HepG2 (cell line): Measurements from ENCODE around the gene TAF12. TPM values are rescaled to one million over a fixed set of nuclear protein-coding genes. Genes with fewer than 3 reads are reported as not detected.
A peak's percentile ranks its signal among the peaks of the same experiment; 100 is the strongest.

Experiments
- GATA4 ChIP-seq: sonication (generic); IDR thresholded peaks from 2 replicates; pipeline ENCODE4 v1.6.1; 2016; ENCODE audit warnings: antibody characterized with exemption, low read depth, borderline replicate concordance
- GPN1 ChIP-seq: sonication (generic); formaldehyde crosslinking; IDR thresholded peaks from 2 replicates; pipeline ENCODE4 v1.5.1; 2020; ENCODE audit warnings: missing genetic modification reagents, borderline replicate concordance
- KLF12 ChIP-seq: sonication (generic); formaldehyde crosslinking; IDR thresholded peaks from 2 replicates; pipeline ENCODE4 v1.4.0; 2020; ENCODE audit warnings: missing genetic modification reagents, borderline replicate concordance
- NFE2 ChIP-seq: sonication (generic); formaldehyde crosslinking; IDR thresholded peaks from 2 replicates; pipeline ENCODE4 v1.4.0; 2020; ENCODE audit warnings: missing genetic modification reagents
- RFXANK ChIP-seq: IDR thresholded peaks from 2 replicates; pipeline ENCODE4 v1.6.1; 2016
- SMAD1 ChIP-seq: sonication (generic); formaldehyde crosslinking; IDR thresholded peaks from 2 replicates; pipeline ENCODE4 v1.4.0; 2020; ENCODE audit warnings: missing genetic modification reagents, low read depth, mild to moderate bottlenecking, borderline replicate concordance
- ZBTB7A ChIP-seq: sonication (generic); formaldehyde crosslinking; IDR thresholded peaks from 2 replicates; pipeline ENCODE4 v1.8.0; 2022; ENCODE audit warnings: mild to moderate bottlenecking, missing genetic modification reagents
- ZFP90 ChIP-seq: sonication (generic); formaldehyde crosslinking; IDR thresholded peaks from 2 replicates; pipeline ENCODE4 v1.8.0; 2022; ENCODE audit warnings: missing genetic modification reagents, mild to moderate bottlenecking, inconsistent platforms, borderline replicate concordance
- ZNF232 ChIP-seq: sonication (generic); formaldehyde crosslinking; IDR thresholded peaks from 2 replicates; pipeline ENCODE4 v1.4.0; 2020; ENCODE audit warnings: missing genetic modification reagents, borderline replicate concordance
- ZNF775 ChIP-seq: sonication (generic); formaldehyde crosslinking; IDR thresholded peaks from 2 replicates; pipeline ENCODE4 v1.4.0; 2020; ENCODE audit warnings: missing genetic modification reagents, mild to moderate bottlenecking, moderate library complexity, borderline replicate concordance
- ZNF780A ChIP-seq: sonication (generic); formaldehyde crosslinking; IDR thresholded peaks from 2 replicates; pipeline ENCODE4 v1.8.0; 2022; ENCODE audit warnings: mild to moderate bottlenecking, missing genetic modification reagents, moderate library complexity
- polyA plus RNA-seq, 8 experiments: library from polyadenylated mRNA; depleted of rRNA in 3 of 8; stranded (reverse) in 7 of 8; unstranded in 1 of 8; fragments of >200 nt; fragmentation: Illumina TruSeq in 4 of 8; extraction: Trizol in 4 of 8; gene quantifications; 2 replicates each; pipeline versions ENCODE4 v1.2.1 to v1.2.3, GENCODE V29; 2011 to 2016; ENCODE audit warnings: low read depth in 4 of 8, missing spikeins in 1 of 8, mixed read lengths in 1 of 8; ENCODE audit not compliant: insufficient read depth in 1 of 8
- total RNA-seq, 5 experiments: library from RNA; depleted of rRNA; stranded (reverse); fragments of >200 nt; fragmentation: Illumina TruSeq; extraction: Trizol; gene quantifications; 2 replicates each; pipeline ENCODE4 v1.2.3, GENCODE V29; 2016; ENCODE audit warnings: low read depth in 1 of 5
- TF ChIP-seq, protein P1 (sequence below): IDR thresholded peaks from 2 replicates; pipeline ENCODE4 v1.4.0; 2020; ENCODE audit warnings: mild to moderate bottlenecking, missing genetic modification reagents
- TF ChIP-seq, protein P2 (sequence below): sonication (generic); formaldehyde crosslinking; IDR thresholded peaks from 2 replicates; pipeline ENCODE4 v1.4.0; 2020; ENCODE audit warnings: missing genetic modification reagents, borderline replicate concordance
- TF ChIP-seq, protein P3 (sequence below): sonication (generic); formaldehyde crosslinking; IDR thresholded peaks from 2 replicates; pipeline ENCODE4 v1.5.1; 2020; ENCODE audit warnings: mild to moderate bottlenecking, missing genetic modification reagents, moderate library complexity
- TF ChIP-seq, protein P4 (sequence below): sonication (generic); formaldehyde crosslinking; IDR thresholded peaks from 2 replicates; pipeline ENCODE4 v1.9.0; 2021; ENCODE audit warnings: missing genetic modification reagents, borderline replicate concordance
- TF ChIP-seq, protein P5 (sequence below): sonication (generic); formaldehyde crosslinking; IDR thresholded peaks from 2 replicates; pipeline ENCODE4 v1.4.0; 2020; ENCODE audit warnings: missing genetic modification reagents

The TAF12 gene
- total and polyA plus RNA-seq, 2 of the 13 experiments (the other 11 are each of a cell fraction or from before 2014, with no cell fraction given): 16.3 to 17.1 TPM

DNA sequence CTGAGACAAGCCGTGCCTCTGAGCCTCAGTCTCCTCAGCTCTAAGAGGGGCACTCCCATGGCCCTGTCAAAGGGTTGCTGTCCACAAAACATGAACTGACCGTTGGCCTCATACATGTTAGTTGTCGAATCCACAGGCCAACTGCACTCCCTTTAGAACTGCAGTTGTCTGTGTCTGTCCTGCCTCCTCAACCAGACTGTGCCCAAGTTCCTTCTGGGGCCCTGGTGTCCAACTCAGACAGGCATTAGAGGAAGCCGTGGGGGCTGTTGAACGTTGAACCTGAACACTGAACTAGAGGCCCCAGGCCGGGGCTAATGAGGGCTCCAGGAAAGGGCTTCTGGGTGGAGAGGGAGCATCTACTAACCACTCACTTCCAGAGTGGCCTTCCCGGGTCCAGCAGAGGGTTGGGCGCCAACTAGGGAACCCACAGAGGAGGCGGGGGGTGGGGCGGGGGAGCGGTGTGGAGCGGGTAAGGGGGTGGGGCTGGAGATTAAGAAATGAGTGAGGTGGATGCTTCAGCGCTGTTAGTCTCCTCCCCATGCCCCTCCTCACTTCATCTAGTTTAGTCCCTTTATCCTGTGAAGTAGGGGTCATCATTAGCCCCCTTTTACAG is 51.1 kb downstream of the TAF12 start, which contains the start of gene RAB42 (continued):
- TF ChIP-seq, protein P1, sequence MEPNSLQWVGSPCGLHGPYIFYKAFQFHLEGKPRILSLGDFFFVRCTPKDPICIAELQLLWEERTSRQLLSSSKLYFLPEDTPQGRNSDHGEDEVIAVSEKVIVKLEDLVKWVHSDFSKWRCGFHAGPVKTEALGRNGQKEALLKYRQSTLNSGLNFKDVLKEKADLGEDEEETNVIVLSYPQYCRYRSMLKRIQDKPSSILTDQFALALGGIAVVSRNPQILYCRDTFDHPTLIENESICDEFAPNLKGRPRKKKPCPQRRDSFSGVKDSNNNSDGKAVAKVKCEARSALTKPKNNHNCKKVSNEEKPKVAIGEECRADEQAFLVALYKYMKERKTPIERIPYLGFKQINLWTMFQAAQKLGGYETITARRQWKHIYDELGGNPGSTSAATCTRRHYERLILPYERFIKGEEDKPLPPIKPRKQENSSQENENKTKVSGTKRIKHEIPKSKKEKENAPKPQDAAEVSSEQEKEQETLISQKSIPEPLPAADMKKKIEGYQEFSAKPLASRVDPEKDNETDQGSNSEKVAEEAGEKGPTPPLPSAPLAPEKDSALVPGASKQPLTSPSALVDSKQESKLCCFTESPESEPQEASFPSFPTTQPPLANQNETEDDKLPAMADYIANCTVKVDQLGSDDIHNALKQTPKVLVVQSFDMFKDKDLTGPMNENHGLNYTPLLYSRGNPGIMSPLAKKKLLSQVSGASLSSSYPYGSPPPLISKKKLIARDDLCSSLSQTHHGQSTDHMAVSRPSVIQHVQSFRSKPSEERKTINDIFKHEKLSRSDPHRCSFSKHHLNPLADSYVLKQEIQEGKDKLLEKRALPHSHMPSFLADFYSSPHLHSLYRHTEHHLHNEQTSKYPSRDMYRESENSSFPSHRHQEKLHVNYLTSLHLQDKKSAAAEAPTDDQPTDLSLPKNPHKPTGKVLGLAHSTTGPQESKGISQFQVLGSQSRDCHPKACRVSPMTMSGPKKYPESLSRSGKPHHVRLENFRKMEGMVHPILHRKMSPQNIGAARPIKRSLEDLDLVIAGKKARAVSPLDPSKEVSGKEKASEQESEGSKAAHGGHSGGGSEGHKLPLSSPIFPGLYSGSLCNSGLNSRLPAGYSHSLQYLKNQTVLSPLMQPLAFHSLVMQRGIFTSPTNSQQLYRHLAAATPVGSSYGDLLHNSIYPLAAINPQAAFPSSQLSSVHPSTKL (CRISPR knock-in tag): peak; percentile 49
- TF ChIP-seq ZNF780A (CRISPR knock-in tag): no peak
- TF ChIP-seq ZFP90 (CRISPR knock-in tag): no peak
- TF ChIP-seq RFXANK: no peak
- TF ChIP-seq GATA4: 0 out of 2 replicates have a peak, but pooled peaks have one; percentile 41
- TF ChIP-seq, protein P2, sequence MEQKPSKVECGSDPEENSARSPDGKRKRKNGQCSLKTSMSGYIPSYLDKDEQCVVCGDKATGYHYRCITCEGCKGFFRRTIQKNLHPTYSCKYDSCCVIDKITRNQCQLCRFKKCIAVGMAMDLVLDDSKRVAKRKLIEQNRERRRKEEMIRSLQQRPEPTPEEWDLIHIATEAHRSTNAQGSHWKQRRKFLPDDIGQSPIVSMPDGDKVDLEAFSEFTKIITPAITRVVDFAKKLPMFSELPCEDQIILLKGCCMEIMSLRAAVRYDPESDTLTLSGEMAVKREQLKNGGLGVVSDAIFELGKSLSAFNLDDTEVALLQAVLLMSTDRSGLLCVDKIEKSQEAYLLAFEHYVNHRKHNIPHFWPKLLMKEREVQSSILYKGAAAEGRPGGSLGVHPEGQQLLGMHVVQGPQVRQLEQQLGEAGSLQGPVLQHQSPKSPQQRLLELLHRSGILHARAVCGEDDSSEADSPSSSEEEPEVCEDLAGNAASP: 0 out of 2 replicates have a peak, but pooled peaks have one; percentile 14
- TF ChIP-seq NFE2 (CRISPR knock-in tag): no peak
- TF ChIP-seq, protein P3, sequence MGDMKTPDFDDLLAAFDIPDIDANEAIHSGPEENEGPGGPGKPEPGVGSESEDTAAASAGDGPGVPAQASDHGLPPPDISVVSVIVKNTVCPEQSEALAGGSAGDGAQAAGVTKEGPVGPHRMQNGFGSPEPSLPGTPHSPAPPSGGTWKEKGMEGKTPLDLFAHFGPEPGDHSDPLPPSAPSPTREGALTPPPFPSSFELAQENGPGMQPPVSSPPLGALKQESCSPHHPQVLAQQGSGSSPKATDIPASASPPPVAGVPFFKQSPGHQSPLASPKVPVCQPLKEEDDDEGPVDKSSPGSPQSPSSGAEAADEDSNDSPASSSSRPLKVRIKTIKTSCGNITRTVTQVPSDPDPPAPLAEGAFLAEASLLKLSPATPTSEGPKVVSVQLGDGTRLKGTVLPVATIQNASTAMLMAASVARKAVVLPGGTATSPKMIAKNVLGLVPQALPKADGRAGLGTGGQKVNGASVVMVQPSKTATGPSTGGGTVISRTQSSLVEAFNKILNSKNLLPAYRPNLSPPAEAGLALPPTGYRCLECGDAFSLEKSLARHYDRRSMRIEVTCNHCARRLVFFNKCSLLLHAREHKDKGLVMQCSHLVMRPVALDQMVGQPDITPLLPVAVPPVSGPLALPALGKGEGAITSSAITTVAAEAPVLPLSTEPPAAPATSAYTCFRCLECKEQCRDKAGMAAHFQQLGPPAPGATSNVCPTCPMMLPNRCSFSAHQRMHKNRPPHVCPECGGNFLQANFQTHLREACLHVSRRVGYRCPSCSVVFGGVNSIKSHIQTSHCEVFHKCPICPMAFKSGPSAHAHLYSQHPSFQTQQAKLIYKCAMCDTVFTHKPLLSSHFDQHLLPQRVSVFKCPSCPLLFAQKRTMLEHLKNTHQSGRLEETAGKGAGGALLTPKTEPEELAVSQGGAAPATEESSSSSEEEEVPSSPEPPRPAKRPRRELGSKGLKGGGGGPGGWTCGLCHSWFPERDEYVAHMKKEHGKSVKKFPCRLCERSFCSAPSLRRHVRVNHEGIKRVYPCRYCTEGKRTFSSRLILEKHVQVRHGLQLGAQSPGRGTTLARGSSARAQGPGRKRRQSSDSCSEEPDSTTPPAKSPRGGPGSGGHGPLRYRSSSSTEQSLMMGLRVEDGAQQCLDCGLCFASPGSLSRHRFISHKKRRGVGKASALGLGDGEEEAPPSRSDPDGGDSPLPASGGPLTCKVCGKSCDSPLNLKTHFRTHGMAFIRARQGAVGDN (CRISPR knock-in tag): peak; percentile 69
- TF ChIP-seq ZNF775 (CRISPR knock-in tag): no peak
- TF ChIP-seq, protein P4, sequence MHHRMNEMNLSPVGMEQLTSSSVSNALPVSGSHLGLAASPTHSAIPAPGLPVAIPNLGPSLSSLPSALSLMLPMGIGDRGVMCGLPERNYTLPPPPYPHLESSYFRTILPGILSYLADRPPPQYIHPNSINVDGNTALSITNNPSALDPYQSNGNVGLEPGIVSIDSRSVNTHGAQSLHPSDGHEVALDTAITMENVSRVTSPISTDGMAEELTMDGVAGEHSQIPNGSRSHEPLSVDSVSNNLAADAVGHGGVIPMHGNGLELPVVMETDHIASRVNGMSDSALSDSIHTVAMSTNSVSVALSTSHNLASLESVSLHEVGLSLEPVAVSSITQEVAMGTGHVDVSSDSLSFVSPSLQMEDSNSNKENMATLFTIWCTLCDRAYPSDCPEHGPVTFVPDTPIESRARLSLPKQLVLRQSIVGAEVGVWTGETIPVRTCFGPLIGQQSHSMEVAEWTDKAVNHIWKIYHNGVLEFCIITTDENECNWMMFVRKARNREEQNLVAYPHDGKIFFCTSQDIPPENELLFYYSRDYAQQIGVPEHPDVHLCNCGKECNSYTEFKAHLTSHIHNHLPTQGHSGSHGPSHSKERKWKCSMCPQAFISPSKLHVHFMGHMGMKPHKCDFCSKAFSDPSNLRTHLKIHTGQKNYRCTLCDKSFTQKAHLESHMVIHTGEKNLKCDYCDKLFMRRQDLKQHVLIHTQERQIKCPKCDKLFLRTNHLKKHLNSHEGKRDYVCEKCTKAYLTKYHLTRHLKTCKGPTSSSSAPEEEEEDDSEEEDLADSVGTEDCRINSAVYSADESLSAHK (CRISPR knock-in tag): no peak
- TF ChIP-seq, protein P5, sequence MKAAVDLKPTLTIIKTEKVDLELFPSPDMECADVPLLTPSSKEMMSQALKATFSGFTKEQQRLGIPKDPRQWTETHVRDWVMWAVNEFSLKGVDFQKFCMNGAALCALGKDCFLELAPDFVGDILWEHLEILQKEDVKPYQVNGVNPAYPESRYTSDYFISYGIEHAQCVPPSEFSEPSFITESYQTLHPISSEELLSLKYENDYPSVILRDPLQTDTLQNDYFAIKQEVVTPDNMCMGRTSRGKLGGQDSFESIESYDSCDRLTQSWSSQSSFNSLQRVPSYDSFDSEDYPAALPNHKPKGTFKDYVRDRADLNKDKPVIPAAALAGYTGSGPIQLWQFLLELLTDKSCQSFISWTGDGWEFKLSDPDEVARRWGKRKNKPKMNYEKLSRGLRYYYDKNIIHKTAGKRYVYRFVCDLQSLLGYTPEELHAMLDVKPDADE (CRISPR knock-in tag): no peak
- TF ChIP-seq SMAD1 (CRISPR knock-in tag): no peak
- TF ChIP-seq ZNF232: no peak
- TF ChIP-seq GPN1 (CRISPR knock-in tag): no peak
- TF ChIP-seq ZBTB7A (CRISPR knock-in tag): peak; percentile 73; the same call in 1 of the 2 replicates
- TF ChIP-seq KLF12 (CRISPR knock-in tag): no peak
